Sciatic nerve (tissue), 2 donors: ENCODE measurements around the gene RASSF9. TPM values are rescaled to one million over a fixed set of nuclear protein-coding genes. Genes with fewer than 3 reads are reported as not detected.

ENCODE experiments used
- ATAC-seq: fragments of 200-7000 bp; cut with Tn5 transposase; one replicate; pipeline ENCODE4 v1.9.1; 2020; ENCODE audit warnings: mild to moderate bottlenecking, moderate library complexity
- DNase-seq: peaks from one replicate; pipeline ENCODE4 v3.0.0-alpha.2; 2020; ENCODE audit warnings: low spot score
- intact Hi-C: fragments of 100-400 bp; cut with DNase I; formaldehyde crosslinking; loops from one replicate; pipeline ENCODE4 v1.14.2; 2022
- total RNA-seq: library from RNA; stranded (reverse); fragmentation: NEBNext Ultra II Directional; extraction: Animal tissue kit (Norgen Biotek cat#: 25700); gene quantifications from one replicate; pipeline ENCODE4 v1.2.1, GENCODE V29; 2021
- donor health status: DM: no; HTN: no; CAD: no.
- donor health status: DM: no; HTN: no; CAD: no.

RASSF9 gene
- total RNA-seq, 1 donor from 2014 or later: 8.5 TPM

DNA sequence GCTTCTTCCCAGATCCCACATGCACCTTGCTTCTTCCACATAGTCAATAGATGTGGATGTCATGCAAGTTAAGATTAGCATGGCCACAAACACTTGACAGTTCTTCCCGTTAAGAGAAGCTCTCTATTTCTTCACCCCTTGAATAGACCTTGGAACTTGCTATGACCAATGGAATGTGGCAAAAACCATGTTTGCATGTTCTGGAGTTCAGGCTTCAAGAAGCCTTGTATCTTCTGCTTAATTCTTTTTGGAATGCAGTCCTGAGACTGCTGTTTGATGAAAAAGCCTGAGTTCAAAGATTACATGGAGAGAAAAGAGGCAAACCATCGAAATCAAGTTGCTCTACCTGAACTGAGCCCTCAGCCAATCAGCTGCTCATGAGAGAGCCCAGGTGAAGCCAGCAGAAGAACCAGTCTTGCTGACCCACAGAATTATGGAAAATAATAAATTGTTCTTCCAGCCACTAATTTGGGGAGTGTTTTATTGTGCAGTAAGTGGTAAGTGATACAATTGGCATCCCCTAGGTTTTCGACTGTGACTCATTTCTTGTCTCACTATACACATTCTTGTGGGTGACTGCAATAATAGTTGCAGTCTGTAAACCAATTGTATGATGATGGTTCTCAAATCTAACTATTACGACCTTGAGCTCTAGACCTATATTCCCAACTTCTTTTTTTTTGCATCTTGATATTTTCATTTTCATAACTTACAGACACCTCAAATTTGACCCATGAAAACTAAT lies 12.6 kb downstream of the RASSF9 start:
- intact Hi-C loops: no loop called here
- no peak for ATAC-seq

DNA sequence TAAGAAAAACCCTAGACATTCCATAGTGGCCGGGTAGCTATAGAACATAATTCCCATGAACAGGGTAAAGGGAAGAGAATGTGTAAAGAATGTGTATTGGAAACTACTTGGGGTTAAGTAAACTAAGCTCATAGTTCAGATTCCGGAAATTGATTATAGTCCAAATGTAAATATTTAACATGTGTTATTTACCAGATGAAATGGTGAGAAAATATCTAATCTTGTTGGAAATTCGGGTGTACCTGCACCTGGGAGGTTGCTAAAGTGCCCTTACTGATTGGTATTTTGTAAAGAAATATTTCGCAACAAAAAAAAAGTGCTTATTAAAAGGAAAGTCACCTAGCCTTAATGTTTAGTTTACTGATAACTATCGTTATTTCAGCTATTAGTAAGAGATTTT lies 14.4 kb downstream of the RASSF9 start:
- intact Hi-C loops: no loop called here
- ATAC-seq: no peak

More for the DNA sequence above, 12.6 kb downstream of the RASSF9 start:
- no peak for DNase-seq

DNA sequence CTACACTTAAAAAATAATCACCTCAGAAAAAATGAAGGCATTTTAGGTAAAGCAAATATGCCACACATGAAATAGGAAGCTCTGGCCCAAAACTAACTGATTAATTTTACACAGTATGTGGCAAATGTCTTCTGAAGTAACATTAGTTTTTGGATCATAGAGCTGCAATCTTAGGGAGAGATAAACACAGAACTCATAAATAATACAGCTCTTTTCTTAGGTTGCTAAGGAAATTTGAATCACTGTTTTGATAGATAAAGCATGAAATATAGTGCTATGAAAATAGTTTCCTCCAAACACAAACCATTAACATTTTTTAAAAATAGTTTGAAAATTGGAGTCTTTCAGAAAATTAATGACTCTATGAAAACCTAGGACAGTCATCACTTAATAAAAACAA lies 15.0 kb downstream of the RASSF9 start:
- ATAC-seq: no peak
- no peak for DNase-seq
- intact Hi-C loops: no loop called here

More for the DNA sequence above, 14.4 kb downstream of the RASSF9 start:
- no peak for DNase-seq

DNA sequence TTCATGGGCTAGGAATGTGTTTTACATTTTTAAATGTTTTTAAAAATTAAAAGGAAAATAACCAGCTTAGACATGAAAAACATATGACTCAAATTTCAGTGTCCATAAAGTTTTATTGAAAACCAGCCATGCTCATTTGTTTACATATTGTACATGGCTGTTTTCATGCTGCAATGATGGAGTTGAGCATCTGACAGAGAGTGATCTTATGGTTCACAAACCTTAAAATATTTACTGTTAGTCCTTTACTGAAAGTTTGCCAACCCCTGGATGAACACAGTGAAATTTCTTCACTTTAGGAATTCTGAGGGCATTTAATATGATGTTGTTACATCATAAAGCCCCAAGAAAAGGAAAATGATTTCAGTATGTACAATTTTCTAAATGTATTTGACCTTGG lies 16.1 kb downstream of the RASSF9 start:
- no peak for DNase-seq
- ATAC-seq: no peak
- intact Hi-C loops: no loop called here

DNA sequence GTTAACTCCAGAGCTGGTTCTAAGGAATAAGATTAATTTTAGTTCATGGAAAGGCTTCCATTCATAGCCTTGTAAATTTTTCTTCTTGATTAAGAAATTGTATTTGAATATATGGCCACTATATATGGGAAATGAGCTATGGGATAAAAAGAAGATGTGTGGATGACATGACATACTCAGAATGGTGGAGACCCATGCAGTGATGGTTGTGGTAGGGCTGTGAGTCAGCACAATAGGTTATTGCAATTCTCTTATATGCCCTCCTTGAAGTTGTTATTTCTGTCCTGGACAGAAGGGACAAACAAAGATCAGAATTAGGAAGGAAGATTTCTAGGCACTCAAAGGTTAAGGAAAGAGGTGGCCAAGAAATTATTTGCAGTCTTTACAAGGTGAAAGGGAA lies 21.5 kb downstream of the RASSF9 start:
- no peak for ATAC-seq
- intact Hi-C loops: no loop called here

DNA sequence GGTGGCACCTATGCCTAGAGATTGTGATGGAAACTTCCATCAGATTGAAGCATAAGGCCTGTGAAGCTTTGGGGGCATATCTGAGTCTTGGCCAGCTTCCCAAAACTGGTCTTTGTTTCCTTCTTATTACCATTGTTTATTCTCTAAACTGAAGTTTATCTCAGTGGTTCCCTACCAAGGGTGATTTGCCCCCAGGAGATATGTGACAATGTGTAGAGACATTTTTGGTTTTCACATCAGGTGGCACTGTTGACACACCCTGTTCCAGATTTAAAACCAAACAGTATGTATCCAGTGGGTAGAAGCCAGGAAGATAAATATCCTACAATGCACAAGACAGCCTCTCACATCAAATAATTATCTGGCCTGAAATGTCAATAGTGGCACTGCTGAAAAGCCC lies 22.1 kb downstream of the RASSF9 start:
- intact Hi-C loops: no loop called here
- ATAC-seq (no peak), DNase-seq (no peak)

More for the DNA sequence above, 21.5 kb downstream of the RASSF9 start:
- no peak for DNase-seq

DNA sequence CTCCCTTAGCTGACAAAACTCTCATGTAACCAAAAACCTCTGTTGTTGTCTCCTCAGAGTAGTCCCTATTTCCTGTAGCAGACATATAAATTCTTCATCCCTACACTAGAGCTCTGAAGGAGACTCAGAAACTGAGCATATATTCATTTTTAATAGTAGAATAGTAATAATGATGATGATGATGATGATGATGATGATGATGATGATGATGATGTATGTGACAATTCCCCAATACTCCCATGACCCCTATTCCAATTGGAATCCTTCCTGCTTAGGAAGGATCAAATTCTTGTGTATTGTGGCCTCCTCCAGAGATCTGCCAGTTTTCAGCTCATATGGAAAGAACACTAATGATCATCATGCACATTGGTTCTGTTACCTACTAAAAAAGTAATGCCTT lies 26.7 kb downstream of the RASSF9 start:
- ATAC-seq (no peak), DNase-seq (no peak)
- intact Hi-C loops: no loop called here

DNA sequence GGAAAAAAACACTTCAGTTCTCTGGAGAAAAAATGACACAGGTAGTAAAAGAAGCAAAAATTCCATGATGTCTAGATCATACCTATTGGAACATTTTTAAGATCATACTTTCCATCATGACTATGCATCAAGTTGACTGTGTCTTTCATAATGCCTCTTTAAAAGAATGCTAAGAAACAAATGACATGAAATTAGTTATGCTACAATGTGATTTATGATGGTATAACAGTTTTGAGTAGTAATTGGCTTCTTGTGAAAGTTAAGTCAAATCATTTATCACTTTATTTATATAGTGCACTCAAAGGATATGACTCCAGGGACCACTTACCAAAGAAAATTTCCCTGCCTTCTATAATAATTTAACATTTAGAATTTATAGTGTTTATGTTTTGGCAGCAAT lies 28.5 kb downstream of the RASSF9 start:
- intact Hi-C loops: no loop called here
- no peak for ATAC-seq
- no peak for DNase-seq

DNA sequence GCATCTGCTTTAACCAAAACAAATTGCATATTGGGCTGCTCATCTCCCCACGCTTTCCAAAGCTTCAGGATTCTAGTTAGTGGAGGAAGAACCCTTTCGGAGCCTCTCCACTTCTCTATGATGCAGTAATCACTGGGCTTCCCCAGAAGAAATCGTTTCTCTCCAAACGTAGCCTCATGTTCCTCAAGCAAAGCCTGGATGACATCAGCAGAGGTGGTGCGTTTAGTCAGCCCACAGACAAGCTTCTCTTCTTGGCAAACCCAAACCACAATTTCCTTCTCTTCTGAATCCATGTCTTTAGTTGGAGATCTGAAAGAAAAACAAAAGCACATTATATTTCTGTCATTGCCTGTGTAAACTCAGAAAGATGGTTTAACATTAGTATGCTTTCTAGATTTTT lies 30.6 kb downstream of the RASSF9 start:
- ATAC-seq (no peak), DNase-seq (no peak)
- intact Hi-C loops: no loop called here

DNA sequence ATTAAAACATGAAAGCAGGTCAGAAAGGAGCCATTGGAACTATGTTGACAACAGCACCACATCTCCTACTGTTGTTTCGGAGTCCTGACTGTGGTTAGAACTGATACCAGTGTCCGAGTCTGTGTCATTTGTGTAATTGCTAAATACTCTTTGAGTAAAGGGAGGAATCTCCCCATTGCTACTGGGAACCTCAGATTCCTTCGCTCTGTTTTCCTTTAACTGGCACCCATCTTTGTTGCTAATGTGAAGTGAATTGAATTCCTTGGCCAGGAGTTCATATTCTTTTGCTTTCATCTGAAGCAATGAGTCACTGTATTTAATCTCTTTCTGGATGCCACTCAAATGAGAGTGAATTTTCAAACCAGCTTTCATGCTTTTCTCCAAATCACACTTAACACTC lies 31.5 kb downstream of the RASSF9 start:
- intact Hi-C loops: no loop called here
- no peak for DNase-seq
- no peak for ATAC-seq

DNA sequence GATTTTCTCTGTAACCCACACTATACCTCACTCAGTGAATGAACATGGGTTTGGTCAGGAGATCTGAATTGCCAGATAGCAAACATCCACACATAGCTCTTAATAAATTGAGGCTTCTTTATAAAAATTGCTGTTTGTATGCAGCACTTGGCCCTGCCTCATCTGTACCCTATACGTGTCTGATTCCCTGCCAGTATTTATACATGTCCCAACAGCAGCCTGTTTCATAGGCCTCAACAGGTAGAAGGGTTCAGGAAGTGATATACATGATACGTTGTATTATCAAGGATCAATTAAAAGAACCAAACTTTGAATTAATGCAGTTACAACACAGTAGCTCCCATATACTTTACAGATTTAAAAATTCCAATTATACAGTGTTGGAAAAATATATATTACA lies 32.3 kb downstream of the RASSF9 start:
- DNase-seq (no peak), ATAC-seq (no peak)
- intact Hi-C loops: no loop called here

DNA sequence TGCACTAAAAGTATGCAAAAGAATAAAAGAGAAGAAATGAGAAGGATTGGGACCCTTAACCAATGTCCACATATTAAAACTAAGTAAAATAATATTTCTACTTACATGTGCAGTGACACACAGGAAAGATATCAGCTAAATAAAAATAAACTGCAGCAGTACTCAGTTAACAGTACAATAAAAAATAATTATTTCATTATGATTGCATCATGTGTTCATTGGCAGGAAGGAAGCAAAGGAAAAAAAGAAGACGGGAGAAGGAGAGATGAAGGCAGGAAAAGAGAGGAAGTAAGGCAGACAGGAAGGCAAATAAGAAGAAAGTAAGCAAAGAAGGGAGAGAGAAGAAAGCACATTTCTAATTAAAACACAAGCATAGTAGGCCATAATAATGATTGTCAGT lies 33.0 kb downstream of the RASSF9 start:
- intact Hi-C loops: no loop called here
- DNase-seq (no peak), ATAC-seq (no peak)

DNA sequence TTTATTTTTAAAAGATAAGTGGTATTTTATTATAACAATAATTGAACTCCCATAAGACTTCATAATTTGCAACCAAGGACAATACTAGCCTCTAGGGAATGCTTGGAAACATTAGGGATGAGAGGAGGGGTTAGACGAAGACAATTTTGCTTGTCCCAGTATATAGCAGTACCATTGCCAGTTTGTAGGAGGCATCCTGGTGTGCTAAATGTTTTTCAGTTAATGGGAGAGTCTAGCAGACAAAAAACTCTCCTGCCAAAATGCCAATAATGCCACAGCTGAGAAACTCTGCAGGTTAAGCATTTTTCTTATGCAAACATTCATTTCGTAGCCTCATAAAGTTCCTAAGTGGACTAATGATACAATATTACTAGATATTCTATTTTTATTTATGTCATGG lies 38.1 kb downstream of the RASSF9 start:
- no peak for ATAC-seq
- intact Hi-C loops: no loop called here
- DNase-seq: no peak

DNA sequence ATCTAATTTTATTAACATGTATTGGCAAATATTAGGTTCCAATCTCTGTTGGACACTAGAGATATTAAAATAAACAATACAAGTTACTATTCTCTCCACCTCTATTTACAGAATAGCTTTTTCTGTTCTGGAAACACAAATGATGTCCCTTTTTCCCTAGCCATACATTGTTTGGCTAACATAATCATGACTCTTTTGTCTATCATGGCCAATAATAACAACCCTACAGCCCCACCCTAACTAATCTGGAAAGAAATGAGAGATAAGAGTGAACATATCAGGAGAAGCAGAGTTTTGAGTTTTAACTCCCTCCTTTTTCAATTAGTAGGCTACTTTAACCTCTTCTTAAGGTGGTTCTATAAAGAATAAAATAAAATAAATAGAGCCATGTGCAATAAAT lies 40.2 kb downstream of the RASSF9 start:
- intact Hi-C loops: no loop called here
- DNase-seq (no peak), ATAC-seq (no peak)

DNA sequence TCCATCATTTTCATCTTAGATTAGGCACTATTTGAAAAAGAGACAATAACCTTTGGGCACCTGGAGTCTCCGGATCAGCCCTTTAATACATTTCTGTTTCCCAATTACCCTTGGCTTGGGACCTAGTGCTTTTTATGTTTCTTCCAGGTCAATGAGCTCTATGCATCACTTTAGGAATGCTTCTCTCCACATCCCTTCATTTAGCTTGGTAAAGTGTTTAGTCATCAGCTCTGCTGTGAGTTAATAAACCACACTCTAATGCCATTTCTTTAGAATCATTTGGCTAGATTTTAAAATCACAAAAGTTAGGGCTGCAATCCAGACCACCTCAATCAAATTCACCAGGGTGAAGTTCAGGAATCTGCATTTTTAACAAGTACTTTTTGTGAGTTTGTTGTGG lies 41.7 kb downstream of the RASSF9 start:
- ATAC-seq (no peak), DNase-seq (no peak)
- intact Hi-C loops: no loop called here

DNA sequence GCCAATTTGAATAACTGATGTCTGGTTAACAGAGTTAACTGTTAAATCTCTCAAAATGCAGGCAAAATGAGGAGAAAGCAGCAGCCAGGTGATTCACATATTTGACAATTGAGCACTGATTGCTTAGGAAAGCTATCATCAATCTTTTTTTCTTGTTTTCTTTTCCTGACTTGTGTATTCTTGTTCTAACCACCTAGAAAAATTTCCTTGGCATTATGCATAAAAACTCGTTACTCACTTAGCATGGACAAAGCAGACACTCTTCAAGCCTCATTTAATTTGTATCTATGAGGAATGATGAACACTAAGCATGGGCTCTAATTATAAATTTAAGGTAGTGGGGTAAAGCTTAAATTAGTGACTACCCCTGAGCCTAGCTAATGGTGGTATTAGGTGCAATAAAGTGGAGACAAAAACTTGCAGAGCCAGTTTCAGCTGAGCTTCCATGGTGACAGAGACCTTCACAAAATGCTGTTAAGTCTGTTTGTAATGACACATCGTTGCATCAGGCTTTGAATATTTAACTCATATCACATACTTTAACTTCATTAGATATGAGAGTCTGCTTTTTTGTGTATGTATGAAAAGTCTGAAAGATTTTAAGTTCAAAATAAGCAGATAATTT lies 52.0 kb downstream of the RASSF9 start:
- ATAC-seq (no peak), DNase-seq (no peak)
- intact Hi-C loops: no loop called here

DNA sequence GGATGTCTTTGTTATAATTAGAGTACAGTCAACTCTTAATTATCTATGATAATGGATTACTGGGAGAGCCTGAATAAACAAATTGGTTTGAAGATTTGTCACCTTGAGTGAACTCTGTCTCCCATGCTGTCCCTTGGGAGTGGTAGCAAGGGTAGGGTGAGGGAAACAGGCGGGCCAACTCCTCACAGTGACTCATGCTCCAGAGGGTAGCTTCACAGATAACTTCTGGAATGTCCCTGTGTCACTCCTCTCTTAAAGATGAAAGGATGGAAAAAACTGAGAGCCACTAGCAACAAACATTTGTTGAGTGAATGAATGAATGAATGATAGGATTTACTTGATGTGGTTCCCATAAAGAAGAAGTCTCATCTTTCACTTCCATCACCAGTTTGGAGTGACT lies 53.5 kb downstream of the RASSF9 start:
- ATAC-seq: no peak
- intact Hi-C loops: no loop called here

DNA sequence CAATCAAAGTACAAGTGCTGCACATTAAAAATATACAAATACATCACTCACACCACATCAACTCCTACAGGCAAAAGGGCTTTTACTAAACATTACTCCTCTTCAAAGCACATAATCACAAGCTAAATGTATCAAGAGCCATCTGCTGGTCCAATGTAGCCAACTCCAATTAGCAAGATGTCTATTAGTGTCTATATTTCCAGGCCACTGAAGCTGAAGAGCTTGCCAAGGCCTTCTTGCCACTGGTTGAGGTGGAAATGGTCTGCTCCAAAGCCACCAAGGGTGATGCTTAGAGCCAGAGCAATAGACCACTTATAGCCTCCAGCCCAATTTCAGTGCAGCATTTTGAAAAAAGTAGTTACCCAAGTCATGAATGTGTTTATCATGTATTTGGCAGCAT lies 54.4 kb downstream of the RASSF9 start:
- ATAC-seq (no peak), DNase-seq (no peak)
- intact Hi-C loops: no loop called here

More for the DNA sequence above, 53.5 kb downstream of the RASSF9 start:
- DNase-seq: no peak

DNA sequence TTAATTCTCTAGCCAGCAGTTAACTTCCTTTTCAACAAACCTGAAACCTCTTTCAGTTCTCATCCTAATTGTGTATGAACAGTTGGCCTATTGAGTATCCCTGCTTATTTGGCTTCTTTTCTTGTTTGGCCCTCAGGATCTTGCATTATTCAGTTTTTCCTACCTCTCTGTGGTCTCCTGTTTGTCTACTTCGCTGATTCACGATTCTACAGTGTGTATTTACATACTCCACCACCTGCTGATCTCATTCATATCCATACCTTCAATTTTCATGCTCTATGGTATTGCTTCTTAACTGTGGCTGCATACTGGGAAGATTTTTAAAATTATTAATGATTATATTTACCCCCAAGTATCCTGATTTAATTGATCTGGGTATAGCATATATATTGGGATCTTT lies 56.4 kb downstream of the RASSF9 start:
- DNase-seq: no peak
- intact Hi-C loops: no loop called here
- ATAC-seq: no peak

DNA sequence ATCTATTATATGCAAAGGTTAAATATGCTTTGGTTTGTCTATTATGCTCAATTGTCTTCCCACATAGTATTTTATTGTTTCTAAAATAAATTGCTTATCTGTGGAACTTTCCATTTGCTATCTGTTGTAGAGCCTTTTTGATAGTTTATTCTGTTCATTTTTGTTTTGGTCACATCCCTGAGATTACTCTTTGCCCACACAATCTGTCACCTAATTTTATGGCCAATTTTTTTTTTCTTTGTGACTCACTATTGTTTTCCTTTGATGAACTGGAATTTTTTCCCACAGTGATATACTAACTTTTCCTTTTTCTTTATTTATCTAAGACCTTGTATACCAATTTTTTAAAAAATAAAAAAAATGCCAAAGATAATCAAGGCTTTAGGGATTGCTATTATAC lies 61.1 kb downstream of the RASSF9 start:
- ATAC-seq: no peak

DNA sequence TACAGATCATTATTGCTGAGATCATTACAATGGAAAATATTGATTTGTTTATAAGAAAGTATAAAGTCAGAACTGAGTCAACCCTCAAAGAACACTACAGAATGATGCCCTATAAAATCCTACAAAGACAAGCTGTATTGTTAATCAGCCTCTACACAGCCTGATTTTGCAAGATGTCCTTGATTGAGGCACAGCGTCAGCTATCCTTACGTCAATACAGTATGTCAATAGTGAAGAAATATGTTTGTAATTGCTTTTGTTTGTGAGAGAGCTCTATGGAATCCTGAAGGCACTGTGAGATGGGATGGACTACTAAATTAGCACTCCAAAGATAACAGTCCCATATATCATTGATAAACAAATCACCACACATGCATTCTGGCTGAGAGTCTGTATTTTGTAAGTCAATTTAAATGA lies 70.7 kb downstream of the RASSF9 start:
- intact Hi-C loops: no loop called here
- ATAC-seq (no peak), DNase-seq (no peak)

More for the DNA sequence above, 61.1 kb downstream of the RASSF9 start:
- intact Hi-C loops: no loop called here
- no peak for DNase-seq
